ENCODE measurements around the gene PLA2G2C. TPM values are rescaled to one million over a fixed set of nuclear protein-coding genes. Genes with fewer than 3 reads are reported as not detected.

Gene PLA2G2C
- total and polyA plus RNA-seq, 4 donors: not detected

- H3K9me3 ChIP-seq (ENCODE audit: control insufficient read depth in 4 of 4, low read length in 3 of 4): no peaks in the 10 kb centered on the region
- TF ChIP-seq REST (IDR thresholded peaks at IDR 0.05) (no peak), JUND (IDR thresholded peaks at IDR 0.05) (no peak), GABPA (IDR thresholded peaks at IDR 0.05 in 1 of 2, conservative IDR thresholded peaks at IDR 0.05 in 1 of 2) (no peak), ZBTB33 (IDR thresholded peaks at IDR 0.05) (no peak)
- WGBS: 87% methylated on average over 6 of the region's 6 CpGs
- DNase-seq (ENCODE audit: low spot score): no peak
- no peak overlapping the region for H3K4me3 ChIP-seq (ENCODE audit: low read depth in 1 of 3, low read length in 3 of 3)
- H3K27me3 ChIP-seq (ENCODE audit: control insufficient read depth in 4 of 4, insufficient read depth in 4 of 4, low read length in 3 of 4): peaks cover 0 to 5% (median 1%) of the 10 kb centered on the region in 4 donors
- no peaks in the 10 kb centered on the region for H3K36me3 ChIP-seq (ENCODE audit: control insufficient read depth in 4 of 4, insufficient read depth in 3 of 4, low read depth in 1 of 4, low read length in 3 of 4)
- H3K9ac ChIP-seq (ENCODE audit: low read depth in 1 of 2, low read length in 2 of 2): no peak overlapping the region
- no peak overlapping the region for H3K27ac ChIP-seq (ENCODE audit: low read depth in 1 of 2, low read length in 2 of 2)
- peaks cover 0 to 2% (median 0%) of the 10 kb centered on the region in 4 donors for H3K4me1 ChIP-seq (ENCODE audit: control insufficient read depth in 4 of 4, insufficient read depth in 4 of 4, low read length in 3 of 4)
Measured at GRCh38 chr1:20234788-20235535, 48.6 kb upstream of the PLA2G2C start.

- TF ChIP-seq RAD21 (IDR thresholded peaks at IDR 0.05) (no peak), CTCF (IDR thresholded peaks at IDR 0.05; ENCODE audit: low read depth, low read length, missing input control) (no peak)
- WGBS: 52% methylated on average over 6 of the region's 6 CpGs
- Histone ChIP-seq H3K4me1 (ENCODE audit: control insufficient read depth in 4 of 4, insufficient read depth in 4 of 4, low read length in 3 of 4) (peaks cover 0 to 2% (median 0%) of the 10 kb centered on the region in 4 donors), H3K27me3 (ENCODE audit: control insufficient read depth in 4 of 4, insufficient read depth in 4 of 4, low read length in 3 of 4) (peaks cover 0 to 5% (median 1%) of the 10 kb centered on the region in 4 donors), H3K27ac (ENCODE audit: low read depth in 1 of 2, low read length in 2 of 2) (no peak overlapping the region), H3K9ac (ENCODE audit: low read depth in 1 of 2, low read length in 2 of 2) (no peak overlapping the region), H3K36me3 (ENCODE audit: control insufficient read depth in 4 of 4, insufficient read depth in 3 of 4, low read depth in 1 of 4, low read length in 3 of 4) (no peaks in the 10 kb centered on the region), H3K9me3 (ENCODE audit: control insufficient read depth in 4 of 4, low read length in 3 of 4) (no peaks in the 10 kb centered on the region), H3K4me3 (ENCODE audit: low read depth in 1 of 3, low read length in 3 of 3) (no peak overlapping the region)
- no peak for DNase-seq (ENCODE audit: low spot score)
Measured at GRCh38 chr1:20233866-20234265, 47.5 kb upstream of the PLA2G2C start.

GRCh38 chr1:20233394-20233793 lies 47.1 kb upstream of the PLA2G2C start:
- no peak for DNase-seq (ENCODE audit: low spot score)
- no peak for TF ChIP-seq FOXA1 (IDR thresholded peaks at IDR 0.05)
- no peak for TF ChIP-seq EGR1 (IDR thresholded peaks at IDR 0.05; ENCODE audit: low read depth in 2 of 2)
- TF ChIP-seq ZBTB33 (IDR thresholded peaks at IDR 0.05): no peak
- TF ChIP-seq ATF3 (IDR thresholded peaks at IDR 0.05): no peak
- peak; percentile 16 for TF ChIP-seq CTCF (IDR thresholded peaks at IDR 0.05; ENCODE audit: low read depth, low read length, missing input control)
- peak; percentile 37 to 53 for TF ChIP-seq RAD21 (IDR thresholded peaks at IDR 0.05)
- Histone ChIP-seq H3K4me3 (ENCODE audit: low read depth in 1 of 3, low read length in 3 of 3) (no peak overlapping the region), H3K36me3 (ENCODE audit: control insufficient read depth in 4 of 4, insufficient read depth in 3 of 4, low read depth in 1 of 4, low read length in 3 of 4) (no peaks in the 10 kb centered on the region), H3K27ac (ENCODE audit: low read depth in 1 of 2, low read length in 2 of 2) (no peak overlapping the region), H3K4me1 (ENCODE audit: control insufficient read depth in 4 of 4, insufficient read depth in 4 of 4, low read length in 3 of 4) (peaks cover 0 to 2% (median 0%) of the 10 kb centered on the region in 4 donors), H3K9ac (ENCODE audit: low read depth in 1 of 2, low read length in 2 of 2) (no peak overlapping the region), H3K27me3 (ENCODE audit: control insufficient read depth in 4 of 4, insufficient read depth in 4 of 4, low read length in 3 of 4) (peaks cover 0 to 3% (median 1%) of the 10 kb centered on the region in 4 donors), H3K9me3 (ENCODE audit: control insufficient read depth in 4 of 4, low read length in 3 of 4) (no peaks in the 10 kb centered on the region)
- 42% methylated on average over 3 of the region's 3 CpGs for WGBS
